H1 (cell line): Measurements from ENCODE around the gene KLRF1. TPM values are rescaled to one million over a fixed set of nuclear protein-coding genes. Genes with fewer than 3 reads are reported as not detected.

ENCODE experiments used
- CTCF ChIA-PET: fragments of 300-600 bp; sonication (Branson Sonifier 250); formaldehyde crosslinking; loops from one replicate; lab custom pipeline; 2021; ENCODE audit not compliant: partially characterized antibody; lab: Charles Lee
- POLR2A ChIA-PET: fragments of 300-600 bp; sonication (Branson Sonifier 250); formaldehyde crosslinking; loops from one replicate; lab custom pipeline; 2021; ENCODE audit warnings: inconsistent platforms; ENCODE audit not compliant: partially characterized antibody; lab: Charles Lee
- DNase-seq, 2 experiments: peaks; one replicate each; pipeline versions ENCODE4 v3.0.0 to v3.0.0-alpha.2; 2010 to 2022; ENCODE audit warnings: low spot score in 2 of 2, low read depth in 1 of 2, mixed read lengths in 1 of 2
- FAIRE-seq: peaks from 2 replicates; lab custom pipeline; 2011; peaks lifted over from hg19 to GRCh38; lab: Jason Lieb, UNC
- H2AFZ ChIP-seq: 2 replicates; pipeline ENCODE4 v1.8.1; 2012; ENCODE audit warnings: low read length, inconsistent platforms
- H2AK5ac ChIP-seq: 2 replicates; pipeline ENCODE4 v1.6.1; 2013; ENCODE audit warnings: low read depth, low read length
- H2BK120ac ChIP-seq: replicated peaks from 2 replicates; pipeline ENCODE3; 2013; ENCODE audit warnings: low read depth, low read length, inconsistent platforms
- H2BK12ac ChIP-seq: 2 replicates; pipeline ENCODE4 v1.6.1; 2013; ENCODE audit warnings: low read depth, low read length
- H2BK15ac ChIP-seq: 2 replicates; pipeline ENCODE4 v1.6.1; 2013; ENCODE audit warnings: low read length
- H2BK20ac ChIP-seq: 2 replicates; pipeline ENCODE4 v1.6.1; 2013; ENCODE audit warnings: low read length
- H2BK5ac ChIP-seq: 2 replicates; pipeline ENCODE4 v1.6.1; 2013; ENCODE audit warnings: low read depth, low read length
- H3K14ac ChIP-seq: 2 replicates; pipeline ENCODE4 v1.6.1; 2013; ENCODE audit warnings: inconsistent platforms; ENCODE audit not compliant: insufficient read length
- H3K18ac ChIP-seq: 2 replicates; pipeline ENCODE4 v1.6.1; 2013; ENCODE audit warnings: low read length; ENCODE audit errors: extremely low read depth
- H3K23ac ChIP-seq: 2 replicates; pipeline ENCODE4 v1.6.1; 2013; ENCODE audit warnings: inconsistent platforms; ENCODE audit not compliant: insufficient read length
- H3K23me2 ChIP-seq: 2 replicates; pipeline ENCODE4 v1.6.1; 2013; ENCODE audit warnings: low read depth, low read length
- H3K27ac ChIP-seq: 2 replicates; pipeline ENCODE4 v1.6.1; 2011; ENCODE audit warnings: low read depth, low read length, inconsistent platforms
- H3K27me3 ChIP-seq, 4 experiments: replicated peaks in 1 of 4; 1 replicate in 1 of 4; 2 replicates in 3 of 4; pipeline versions ENCODE4 v1.6.1 to v1.8.1; 2011 to 2013; ENCODE audit warnings: low read length in 3 of 4, mild to moderate bottlenecking in 3 of 4, inconsistent platforms in 2 of 4, mixed read lengths in 2 of 4, moderate library complexity in 1 of 4; ENCODE audit not compliant: control insufficient read depth in 3 of 4, insufficient read depth in 3 of 4; ENCODE audit errors: extremely low read depth in 1 of 4
- H3K36me3 ChIP-seq, 4 experiments: 2 replicates each; pipeline versions ENCODE4 v1.6.1 to v1.8.1; 2011 to 2013; ENCODE audit warnings: mild to moderate bottlenecking in 4 of 4, low read length in 3 of 4, moderate library complexity in 2 of 4, control low read depth in 1 of 4, inconsistent platforms in 1 of 4; ENCODE audit not compliant: insufficient read depth in 4 of 4, control insufficient read depth in 2 of 4
- H3K4ac ChIP-seq: replicated peaks from 2 replicates; pipeline ENCODE3; 2013; ENCODE audit warnings: low read length, low read depth, mixed read lengths, inconsistent platforms; ENCODE audit not compliant: insufficient read length
- H3K4me1 ChIP-seq, 4 experiments: replicated peaks in 1 of 4; 1 replicate in 1 of 4; 2 replicates in 3 of 4; pipeline versions ENCODE4 v1.6.1 to v1.8.1; 2011 to 2013; ENCODE audit warnings: low read length in 3 of 4, inconsistent platforms in 2 of 4, mixed read lengths in 1 of 4; ENCODE audit not compliant: insufficient read depth in 4 of 4, control insufficient read depth in 3 of 4
- H3K4me2 ChIP-seq, 2 experiments: 2 replicates each; pipeline versions ENCODE4 v1.6.1 to v1.8.1; 2011 to 2013; ENCODE audit warnings: low read depth in 2 of 2, low read length in 2 of 2, control low read depth in 1 of 2, inconsistent platforms in 1 of 2, mild to moderate bottlenecking in 1 of 2; ENCODE audit not compliant: insufficient read depth in 1 of 2
- H3K4me3 ChIP-seq, 4 experiments: fragments of 200-600, 300-600 bp in 1 of 4; sonication (generic), shearing (Covaris generic), sonication (Bioruptor Twin) in 1 of 4; 2 replicates each; pipeline versions ENCODE4 v1.5.1 to v1.8.1; 2011 to 2016; ENCODE audit warnings: low read length in 4 of 4, low read depth in 3 of 4, control low read depth in 2 of 4, inconsistent platforms in 2 of 4, mild to moderate bottlenecking in 2 of 4, mixed read lengths in 1 of 4, moderate library complexity in 1 of 4; ENCODE audit not compliant: insufficient read depth in 2 of 4; ENCODE audit errors: extremely low read depth in 1 of 4
- H3K56ac ChIP-seq: replicated peaks from 2 replicates; pipeline ENCODE3; 2013; ENCODE audit warnings: low read depth, mild to moderate bottlenecking, mixed read lengths, low read length, inconsistent platforms; ENCODE audit not compliant: insufficient read length
- H3K79me1 ChIP-seq: 2 replicates; pipeline ENCODE4 v1.6.1; 2013; ENCODE audit warnings: low read depth, low read length, control low read depth
- H3K79me2 ChIP-seq, 2 experiments: 2 replicates each; pipeline versions ENCODE4 v1.6.1 to v1.8.1; 2012 to 2013; ENCODE audit warnings: low read length in 2 of 2, mild to moderate bottlenecking in 2 of 2, inconsistent platforms in 1 of 2; ENCODE audit not compliant: insufficient read depth in 2 of 2, control insufficient read depth in 1 of 2
- H3K9ac ChIP-seq, 4 experiments: replicated peaks in 1 of 4; 1 replicate in 1 of 4; 2 replicates in 3 of 4; pipeline versions ENCODE4 v1.6.1 to v1.8.1; 2011 to 2013; ENCODE audit warnings: low read depth in 3 of 4, low read length in 3 of 4, control low read depth in 2 of 4, mild to moderate bottlenecking in 2 of 4, moderate library complexity in 2 of 4, inconsistent platforms in 1 of 4; ENCODE audit errors: extremely low read depth in 1 of 4
- H3K9me3 ChIP-seq, 2 experiments: 2 replicates each; pipeline versions ENCODE4 v1.6.1 to v1.8.1; 2012 to 2013; ENCODE audit warnings: mild to moderate bottlenecking in 2 of 2, moderate library complexity in 2 of 2, control low read depth in 1 of 2, inconsistent platforms in 1 of 2, low read depth in 1 of 2, low read length in 1 of 2, mixed read lengths in 1 of 2; ENCODE audit not compliant: insufficient read depth in 2 of 2
- H4K20me1 ChIP-seq, 2 experiments: replicated peaks in 1 of 2; 2 replicates each; pipeline versions ENCODE3 to v1.8.1; 2011 to 2013; ENCODE audit warnings: inconsistent platforms in 2 of 2, low read length in 2 of 2, mild to moderate bottlenecking in 1 of 2; ENCODE audit not compliant: insufficient read depth in 2 of 2, control insufficient read depth in 1 of 2
- H4K5ac ChIP-seq: 2 replicates; pipeline ENCODE4 v1.6.1; 2013; ENCODE audit warnings: low read length, low read depth, mixed read lengths, inconsistent platforms; ENCODE audit not compliant: insufficient read length
- H4K8ac ChIP-seq: 2 replicates; pipeline ENCODE4 v1.8.0; 2013; ENCODE audit warnings: mild to moderate bottlenecking, moderate library complexity, low read length, inconsistent platforms; ENCODE audit not compliant: insufficient read depth; ENCODE audit errors: extremely low read depth
- H4K91ac ChIP-seq: replicated peaks from 2 replicates; pipeline ENCODE3; 2013; ENCODE audit warnings: low read length, mixed read lengths, inconsistent platforms; ENCODE audit not compliant: insufficient read length
- CEBPB ChIP-seq: IDR thresholded peaks from 2 replicates; pipeline ENCODE4 v1.6.1; 2012; ENCODE audit warnings: low read depth, low read length
- CTCF ChIP-seq, 3 experiments: IDR thresholded peaks; 1 replicate in 2 of 3; 2 replicates in 1 of 3; pipeline versions ENCODE4 v1.5.1 to v1.6.1; 2011; ENCODE audit warnings: low read length in 3 of 3, mild to moderate bottlenecking in 3 of 3, inconsistent platforms in 2 of 3, low read depth in 1 of 3, moderate library complexity in 1 of 3; ENCODE audit not compliant: insufficient read depth in 1 of 3; ENCODE audit errors: control extremely low read depth in 1 of 3
- E2F6 ChIP-seq: IDR thresholded peaks from 2 replicates; pipeline ENCODE4 v1.6.1; 2012; ENCODE audit warnings: inconsistent platforms
- WGBS, 2 experiments: shearing (Covaris generic) in 1 of 2; methylation state at CpG; one replicate each; pipeline versions ENCODE4 v1.1.6 to v1.1.7; 2013 to 2015; ENCODE audit warnings: low lambda C conversion rate in 2 of 2, mixed read lengths in 2 of 2, inconsistent platforms in 1 of 2, low coverage in 1 of 2, missing lambda C conversion rate in 1 of 2; ENCODE audit not compliant: insufficient replicate concordance in 2 of 2, insufficient coverage in 1 of 2, insufficient read length in 1 of 2; ENCODE audit errors: extremely low coverage in 1 of 2, missing lambda C conversion rate in 1 of 2; 5-methylcytosine and 5-hydroxymethylcytosine counted together
- polyA plus RNA-seq, 7 experiments: library from polyadenylated mRNA; depleted of rRNA in 3 of 7; stranded (reverse) in 5 of 7; unstranded in 2 of 7; fragments of >200 nt in 5 of 7; fragments of 200-250 nt in 2 of 7; gene quantifications; 1 replicate in 5 of 7; 2 replicates in 1 of 7; 4 replicates in 1 of 7; pipeline versions ENCODE4 v1.2.1 to v1.2.3, GENCODE V29; 2011 to 2013; ENCODE audit warnings: missing spikeins in 2 of 7, mixed read lengths in 2 of 7
- total RNA-seq: library from RNA; stranded (reverse); fragmentation: NEBNext Ultra II Directional; extraction: Animal tissue kit (Norgen Biotek cat#: 25700); gene quantifications from 2 replicates; pipeline ENCODE4 v1.2.1, GENCODE V29; 2021

KLRF1 gene
- total and polyA plus RNA-seq, 2 of the 8 experiments (the other 6 are each of a cell fraction or from before 2014, with no cell fraction given), result not detected

- Histone ChIP-seq H2AFZ (no peak overlapping the region), H3K4ac (no peak overlapping the region), H2AK5ac (no peak overlapping the region), H3K4me3 (no peak overlapping the region), H3K23me2 (no peaks in the 10 kb centered on the region), H3K23ac (no peak overlapping the region), H3K56ac (no peak overlapping the region), H2BK15ac (no peak overlapping the region), H3K27ac (no peak overlapping the region), H3K9ac (no peak overlapping the region), H2BK12ac (no peak overlapping the region), H4K8ac (no peak overlapping the region), H3K14ac (no peak overlapping the region), H4K20me1 (no peaks in the 10 kb centered on the region), H3K4me2 (no peak overlapping the region), H2BK20ac (no peak overlapping the region), H3K79me2 (no peaks in the 10 kb centered on the region), H3K9me3 (no peaks in the 10 kb centered on the region), H4K5ac (no peak overlapping the region), H2BK5ac (no peak overlapping the region), H3K36me3 (no peaks in the 10 kb centered on the region), H2BK120ac (no peak overlapping the region), H4K91ac (no peak overlapping the region), H3K27me3 (no peaks in the 10 kb centered on the region), H3K79me1 (no peaks in the 10 kb centered on the region), H3K18ac (no peak overlapping the region), H3K4me1 (peaks cover 0 to 6% (median 2%) of the 10 kb centered on the region in 4 experiments; a peak in 2 of 7 replicates)
- ChIA-PET POLR2A (interaction anchor here (1.0 kb wide), 1 partner anchor 17 kb away, joined by 3 read pairs; no protein-coding TSS in a partner anchor), CTCF (interaction anchor here (1.6 kb wide), 1 partner anchor 29 kb away, joined by 3 read pairs; no protein-coding TSS in a partner anchor)
- TF ChIP-seq CEBPB, result no peak
- TF ChIP-seq CTCF (IDR thresholded peaks at IDR 0.05; ENCODE audit: control extremely low read depth in 1 of 3, insufficient read depth in 1 of 3, low read depth in 1 of 3, low read length in 3 of 3), result no peak
- no peak for TF ChIP-seq E2F6
- FAIRE-seq (peak; percentile 32), DNase-seq (no peak)
- 87% methylated on average over 2 of the region's 2 CpGs; no CpG with 5 or more reads in 1 of the 2 experiments for WGBS, 2 experiments
These were observed 43.1 kb downstream of the KLRF1 start for GRCh38 chr12:9870286-9870866.
